Osteoblast (primary cell): Measurements from ENCODE around the gene TBC1D24. TPM values are rescaled to one million over a fixed set of nuclear protein-coding genes. Genes with fewer than 3 reads are reported as not detected.
A peak's percentile ranks its signal among the peaks of the same experiment; 100 is the strongest.

Experiments used
- DNase-seq: peaks from one replicate; pipeline ENCODE4 v3.0.0; 2011; ENCODE audit warnings: low spot score, mixed read lengths; ENCODE audit not compliant: insufficient read length; ENCODE audit errors: missing footprints
- H2AFZ ChIP-seq: 2 replicates; pipeline ENCODE4 v1.6.0; 2011; ENCODE audit warnings: mild to moderate bottlenecking, low read length
- H3K27ac ChIP-seq: 2 replicates; pipeline ENCODE4 v1.5.1; 2011; ENCODE audit warnings: mild to moderate bottlenecking, low read depth, low read length, moderate library complexity
- H3K27me3 ChIP-seq: 2 replicates; pipeline ENCODE4 v1.6.0; 2012; ENCODE audit warnings: mild to moderate bottlenecking, control low read depth, inconsistent platforms, low read length, moderate library complexity; ENCODE audit not compliant: insufficient read depth
- H3K36me3 ChIP-seq: 2 replicates; pipeline ENCODE4 v1.5.1; 2011; ENCODE audit warnings: mild to moderate bottlenecking, low read length, control low read depth, moderate library complexity; ENCODE audit not compliant: insufficient read depth
- H3K4me1 ChIP-seq: 2 replicates; pipeline ENCODE4 v1.5.1; 2011; ENCODE audit warnings: mild to moderate bottlenecking, low read length, control low read depth, moderate library complexity; ENCODE audit not compliant: insufficient read depth
- H3K4me2 ChIP-seq: 2 replicates; pipeline ENCODE4 v1.6.0; 2011; ENCODE audit warnings: mild to moderate bottlenecking, low read length; ENCODE audit not compliant: insufficient read depth
- H3K4me3 ChIP-seq: fragments of 200-600 bp; sonication (generic); 3 replicates; pipeline ENCODE4 v1.5.1; 2012; ENCODE audit warnings: mild to moderate bottlenecking, low read length, inconsistent platforms; ENCODE audit not compliant: insufficient read depth
- H3K79me2 ChIP-seq: 2 replicates; pipeline ENCODE4 v1.6.0; 2012; ENCODE audit warnings: mild to moderate bottlenecking, low read length, control low read depth, inconsistent platforms; ENCODE audit not compliant: insufficient read depth
- H3K9me3 ChIP-seq: 2 replicates; pipeline ENCODE4 v1.5.1; 2011; ENCODE audit warnings: low read depth, low read length, control low read depth
- H4K20me1 ChIP-seq: 2 replicates; pipeline ENCODE4 v1.6.0; 2012; ENCODE audit warnings: mild to moderate bottlenecking, low read length, control low read depth; ENCODE audit not compliant: insufficient read depth
- total RNA-seq: library from RNA; depleted of rRNA; stranded (reverse); fragments of >200 nt; gene quantifications from 2 replicates; pipeline ENCODE4 v1.2.3, GENCODE V29; 2012
- TF ChIP-seq, protein P1 (sequence below): IDR thresholded peaks from 2 replicates; pipeline ENCODE4 v1.5.1; 2011; ENCODE audit warnings: mild to moderate bottlenecking, low read depth, low read length, moderate library complexity; ENCODE audit errors: extremely low read depth

Gene TBC1D24
- total RNA-seq, 1 donor: 16.6 TPM

DNA sequence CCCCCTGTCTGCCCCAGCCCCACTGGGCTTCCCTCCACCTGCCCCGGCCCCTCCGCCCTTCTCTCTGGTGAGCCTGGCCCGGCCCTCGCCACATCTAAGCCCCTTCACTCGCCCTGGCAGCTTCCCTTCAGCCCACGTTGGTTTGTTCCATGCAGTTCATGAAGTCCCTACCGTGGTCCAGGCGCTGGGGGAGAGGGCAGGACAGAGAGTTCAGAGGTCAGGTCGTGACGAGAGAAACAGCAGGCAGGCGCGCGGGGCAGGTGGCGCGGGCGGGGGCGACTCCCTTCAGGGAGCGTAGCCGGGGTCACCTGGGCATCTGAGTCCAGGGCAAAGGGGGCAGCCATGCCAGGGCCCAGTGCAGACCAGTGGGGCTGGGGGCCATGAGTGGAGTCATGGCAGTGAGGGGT lies 23.9 kb upstream of the TBC1D24 start:
- peaks cover 9% of the 10 kb centered on the region for H4K20me1 ChIP-seq
- H3K27ac ChIP-seq: no peak overlapping the region
- H3K4me1 ChIP-seq: peaks cover 4% of the 10 kb centered on the region
- H2AFZ ChIP-seq: no peak overlapping the region
- H3K36me3 ChIP-seq: peaks cover 56% of the 10 kb centered on the region
- no peak overlapping the region for H3K4me2 ChIP-seq
- no peak overlapping the region for H3K4me3 ChIP-seq
- DNase-seq: peak; percentile 59
- H3K9me3 ChIP-seq: no peaks in the 10 kb centered on the region
- TF ChIP-seq, protein P1, sequence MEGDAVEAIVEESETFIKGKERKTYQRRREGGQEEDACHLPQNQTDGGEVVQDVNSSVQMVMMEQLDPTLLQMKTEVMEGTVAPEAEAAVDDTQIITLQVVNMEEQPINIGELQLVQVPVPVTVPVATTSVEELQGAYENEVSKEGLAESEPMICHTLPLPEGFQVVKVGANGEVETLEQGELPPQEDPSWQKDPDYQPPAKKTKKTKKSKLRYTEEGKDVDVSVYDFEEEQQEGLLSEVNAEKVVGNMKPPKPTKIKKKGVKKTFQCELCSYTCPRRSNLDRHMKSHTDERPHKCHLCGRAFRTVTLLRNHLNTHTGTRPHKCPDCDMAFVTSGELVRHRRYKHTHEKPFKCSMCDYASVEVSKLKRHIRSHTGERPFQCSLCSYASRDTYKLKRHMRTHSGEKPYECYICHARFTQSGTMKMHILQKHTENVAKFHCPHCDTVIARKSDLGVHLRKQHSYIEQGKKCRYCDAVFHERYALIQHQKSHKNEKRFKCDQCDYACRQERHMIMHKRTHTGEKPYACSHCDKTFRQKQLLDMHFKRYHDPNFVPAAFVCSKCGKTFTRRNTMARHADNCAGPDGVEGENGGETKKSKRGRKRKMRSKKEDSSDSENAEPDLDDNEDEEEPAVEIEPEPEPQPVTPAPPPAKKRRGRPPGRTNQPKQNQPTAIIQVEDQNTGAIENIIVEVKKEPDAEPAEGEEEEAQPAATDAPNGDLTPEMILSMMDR: no peak
- no peaks in the 10 kb centered on the region for H3K79me2 ChIP-seq
- H3K27me3 ChIP-seq: no peaks in the 10 kb centered on the region

DNA sequence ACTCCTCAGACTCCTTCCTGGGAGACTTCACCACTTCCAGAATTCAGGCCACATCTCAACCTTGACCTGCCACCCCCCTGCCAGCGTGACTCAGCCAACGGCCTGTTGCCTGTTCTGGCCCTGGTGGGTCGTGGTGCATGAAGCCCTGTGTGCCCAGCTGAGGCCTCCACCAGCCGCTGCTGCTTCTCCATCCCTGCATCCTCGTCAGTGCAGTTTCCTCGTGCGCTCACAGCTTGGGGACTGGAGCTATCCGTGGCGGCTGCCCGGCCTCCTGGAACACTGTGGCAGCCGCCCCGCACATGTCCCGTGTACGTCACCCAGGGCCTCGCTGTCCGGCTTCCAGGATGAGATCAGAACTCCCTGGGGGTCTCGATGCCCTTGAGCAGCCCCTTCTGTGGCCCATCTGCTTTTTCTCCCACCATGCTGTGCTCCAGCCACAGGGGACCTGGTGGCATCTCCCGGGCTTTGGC lies 23.0 kb upstream of the TBC1D24 start:
- no peaks in the 10 kb centered on the region for H3K79me2 ChIP-seq
- H3K4me2 ChIP-seq: no peak overlapping the region
- H3K9me3 ChIP-seq: no peaks in the 10 kb centered on the region
- H3K27ac ChIP-seq: no peak overlapping the region
- H3K36me3 ChIP-seq: peaks cover 55% of the 10 kb centered on the region
- H3K4me1 ChIP-seq: peaks cover 4% of the 10 kb centered on the region
- peaks cover 7% of the 10 kb centered on the region for H4K20me1 ChIP-seq
- TF ChIP-seq, protein P1: no peak
- H3K27me3 ChIP-seq: no peaks in the 10 kb centered on the region
- no peak for DNase-seq
- H3K4me3 ChIP-seq: no peak overlapping the region
- no peak overlapping the region for H2AFZ ChIP-seq

DNA sequence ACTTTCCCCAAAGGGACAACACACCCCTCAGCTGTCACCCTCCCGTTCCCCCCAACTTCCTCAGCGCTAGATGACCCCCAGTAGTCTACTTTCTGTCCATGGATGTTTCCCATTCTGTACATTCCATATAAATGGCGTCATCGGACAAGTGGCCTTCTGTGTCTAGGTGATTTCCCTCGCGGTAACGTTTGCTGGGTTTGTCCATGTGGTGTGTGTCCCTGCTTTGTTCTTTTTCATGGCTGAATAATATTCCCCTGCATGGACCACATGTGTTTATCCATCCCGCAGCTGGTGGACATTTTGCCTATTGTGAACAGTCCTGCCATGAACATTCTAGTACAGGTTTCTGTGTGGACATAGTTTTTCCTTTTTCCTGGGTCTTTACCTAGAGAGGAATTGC lies 22.3 kb upstream of the TBC1D24 start:
- no peaks in the 10 kb centered on the region for H3K79me2 ChIP-seq
- peaks cover 7% of the 10 kb centered on the region for H4K20me1 ChIP-seq
- H3K27me3 ChIP-seq: no peaks in the 10 kb centered on the region
- no peak overlapping the region for H2AFZ ChIP-seq
- H3K9me3 ChIP-seq: no peaks in the 10 kb centered on the region
- H3K4me3 ChIP-seq: no peak overlapping the region
- H3K4me2 ChIP-seq: no peak overlapping the region
- no peak for DNase-seq
- TF ChIP-seq, protein P1: no peak
- no peak overlapping the region for H3K27ac ChIP-seq
- peaks cover 4% of the 10 kb centered on the region for H3K4me1 ChIP-seq
- peaks cover 59% of the 10 kb centered on the region for H3K36me3 ChIP-seq

DNA sequence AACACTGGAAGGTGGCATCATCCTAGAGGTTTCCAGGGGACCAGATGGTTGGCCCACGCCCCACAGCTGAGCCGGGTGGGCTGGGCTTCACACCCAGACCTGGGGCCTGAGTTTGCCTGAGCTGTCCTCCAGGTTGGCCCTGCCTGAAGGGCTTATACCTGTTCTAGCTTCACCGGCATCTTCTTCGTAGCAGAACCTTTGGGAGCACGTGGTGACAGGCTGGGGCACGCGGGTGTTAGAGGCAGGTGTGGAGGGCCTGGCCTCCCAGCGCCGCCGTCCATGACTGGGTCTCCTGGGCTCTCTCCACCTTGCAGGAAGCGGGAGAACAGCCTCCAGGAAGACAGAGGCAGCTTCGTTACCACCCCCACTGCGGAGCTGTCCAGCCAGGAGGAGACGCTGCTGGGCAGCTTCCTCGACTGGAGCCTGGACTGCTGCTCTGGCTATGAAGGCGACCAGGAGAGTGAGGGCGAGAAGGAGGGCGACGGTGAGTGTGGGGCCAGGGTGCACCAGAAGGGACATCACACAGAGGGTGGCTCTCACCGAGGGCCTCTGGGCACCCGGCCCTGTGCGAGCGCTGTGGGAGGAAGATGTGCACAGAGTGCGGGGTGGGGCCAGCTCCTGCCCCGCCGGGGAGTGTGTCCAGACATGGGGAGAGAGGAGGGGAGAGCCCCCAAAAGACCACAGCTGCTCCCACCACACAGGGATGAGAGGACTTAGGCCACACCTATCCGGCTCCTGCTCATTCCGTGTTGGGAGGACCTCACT lies 19.7 kb upstream of the TBC1D24 start:
- H3K4me2 ChIP-seq: no peak overlapping the region
- H3K27ac ChIP-seq: no peak overlapping the region
- H3K27me3 ChIP-seq: no peaks in the 10 kb centered on the region
- no peaks in the 10 kb centered on the region for H3K9me3 ChIP-seq
- no peaks in the 10 kb centered on the region for H4K20me1 ChIP-seq
- H3K4me3 ChIP-seq: no peak overlapping the region
- H2AFZ ChIP-seq: no peak overlapping the region
- H3K79me2 ChIP-seq: no peaks in the 10 kb centered on the region
- H3K4me1 ChIP-seq: peaks cover 3% of the 10 kb centered on the region
- H3K36me3 ChIP-seq: peaks cover 46% of the 10 kb centered on the region
- peak; percentile 58 for DNase-seq
- TF ChIP-seq, protein P1: no peak
